Right kidney (tissue), 9 donors: ENCODE measurements around the gene OR2T6.
"Not testable (repeated sequence)": the region's sequence is repeated elsewhere in the genome, so short reads cannot be mapped to it uniquely, and the experiment has no call there.

ENCODE experiments used
- DNase-seq: peaks from one replicate; pipeline ENCODE4 v3.0.0-alpha.2; 2016
- long read RNA-seq, 8 donors: transcript quantifications; one replicate each; lab custom pipeline, GENCODE V29; 2026

OR2T6 gene
- long read RNA-seq, donor 1 = 0 reads
- long read RNA-seq, donor 2 = 0 reads
- long read RNA-seq, donor 3 = 0 reads
- long read RNA-seq, donor 4 = 0 reads
- long read RNA-seq, donor 5 = 0 reads
- long read RNA-seq, donor 6 = 0 reads
- long read RNA-seq, donor 7 = 0 reads
- long read RNA-seq, donor 8 = 0 reads

GRCh38 chr1:248375446-248375845 lies at the start of gene OR2T6:
TSS of gene OR2T6 (plus strand) at chr1:248375746. CDS start at chr1:248387609, 11,863 bp downstream.
- no peak for DNase-seq

GRCh38 chr1:248343451-248343850 lies 32.1 kb upstream of the OR2T6 start:
- no peak for DNase-seq

GRCh38 chr1:248348475-248348874 lies 27.1 kb upstream of the OR2T6 start, which contains the start of gene OR14C36:
TSS of gene OR14C36 (plus strand) at chr1:248348775. CDS start at chr1:248348775, 0 bp downstream.
- DNase-seq = no peak

GRCh38 chr1:248359415-248359814 lies 16.1 kb upstream of the OR2T6 start:
- no peak for DNase-seq

- DNase-seq = no peak
These were observed 14.3 kb upstream of the OR2T6 start, which contains the start of gene OR2T4 for GRCh38 chr1:248361121-248361715. TSS of gene OR2T4 (plus strand) at chr1:248361665. CDS start at chr1:248361665, 0 bp downstream.

- DNase-seq = no peak
These were observed 8.9 kb upstream of the OR2T6 start for GRCh38 chr1:248366609-248367008.

- DNase-seq = no peak
These were observed 3.2 kb upstream of the OR2T6 start for GRCh38 chr1:248372394-248372793.

- DNase-seq = no peak
These were observed 1.8 kb upstream of the OR2T6 start for GRCh38 chr1:248373761-248374160.

GRCh38 chr1:248376916-248377315 lies 1.4 kb downstream of the OR2T6 start:
- no peak for DNase-seq

GRCh38 chr1:248380854-248381253 lies 5.3 kb downstream of the OR2T6 start:
- DNase-seq = no peak

- no peak for DNase-seq
These were observed 12.9 kb downstream of the OR2T6 start for GRCh38 chr1:248388426-248388825.

- no peak for DNase-seq
These were observed 17.5 kb downstream of the OR2T6 start for GRCh38 chr1:248393050-248393449.

- DNase-seq = no peak
These were observed 27.2 kb downstream of the OR2T6 start, which contains the start of gene OR2T1 for GRCh38 chr1:248402748-248403147. TSS of gene OR2T1 (plus strand) at chr1:248403048. CDS start at chr1:248406148, 3,100 bp downstream.

- DNase-seq = no peak
These were observed 28.5 kb downstream of the OR2T6 start for GRCh38 chr1:248404024-248404423.

- DNase-seq = no peak
These were observed 31.5 kb downstream of the OR2T6 start for GRCh38 chr1:248406721-248407692.

- DNase-seq = no peak
These were observed 40.7 kb downstream of the OR2T6 start for GRCh38 chr1:248416226-248416625.

- no peak for DNase-seq
These were observed 42.3 kb downstream of the OR2T6 start for GRCh38 chr1:248417854-248418253.

- no peak for DNase-seq
These were observed 45.8 kb downstream of the OR2T6 start for GRCh38 chr1:248421384-248421783.

GRCh38 chr1:248427526-248428191 lies 52.1 kb downstream of the OR2T6 start:
- not testable (repeated sequence) for DNase-seq

- not testable (repeated sequence) for DNase-seq
These were observed 52.6 kb downstream of the OR2T6 start for GRCh38 chr1:248428192-248428533.

GRCh38 chr1:248431683-248432082 lies 56.1 kb downstream of the OR2T6 start:
- not testable (repeated sequence) for DNase-seq

GRCh38 chr1:248432201-248432600 lies 56.7 kb downstream of the OR2T6 start:
- DNase-seq = not testable (repeated sequence)
